Measurements from ENCODE around the gene XPNPEP1. TPM values are rescaled to one million over a fixed set of nuclear protein-coding genes. Genes with fewer than 3 reads are reported as not detected.

The XPNPEP1 gene
- total RNA-seq (2014; rRNA removed; shearing (Covaris generic)), result 99.2 and 109 TPM in 2 replicates

GRCh38 chr10:109922976-109923921, at the start of gene XPNPEP1:
Gene XPNPEP1, minus strand, starts transcription at chr10:109923511. Its CDS starts 78 bp downstream, at chr10:109923433.

Small RNAs within 50 kb of the gene (small RNA-seq; reads per million reads assigned to genes)
- not detected for gene RNU4-5P

Other genes starting within 250 kb of the XPNPEP1 start
- gene ADD3, start 84.5 kb upstream of the XPNPEP1 start, total RNA-seq (2014; rRNA removed; shearing (Covaris generic)), result 63.6 and 70.5 TPM in 2 replicates

All from A375 (cell line).